Activated CD4-positive, alpha-beta T cell treated with anti-CD3 and anti-CD28 coated beads, Interleukin-2, amount 50 U/mL, for 48 hours (primary cell): Measurements from ENCODE around the gene CLSTN2.

Experiments used
- DNase-seq, 2 experiments: peaks; one replicate each; pipeline ENCODE4 v3.0.0-alpha.2; 2020

CLSTN2 gene

DNA sequence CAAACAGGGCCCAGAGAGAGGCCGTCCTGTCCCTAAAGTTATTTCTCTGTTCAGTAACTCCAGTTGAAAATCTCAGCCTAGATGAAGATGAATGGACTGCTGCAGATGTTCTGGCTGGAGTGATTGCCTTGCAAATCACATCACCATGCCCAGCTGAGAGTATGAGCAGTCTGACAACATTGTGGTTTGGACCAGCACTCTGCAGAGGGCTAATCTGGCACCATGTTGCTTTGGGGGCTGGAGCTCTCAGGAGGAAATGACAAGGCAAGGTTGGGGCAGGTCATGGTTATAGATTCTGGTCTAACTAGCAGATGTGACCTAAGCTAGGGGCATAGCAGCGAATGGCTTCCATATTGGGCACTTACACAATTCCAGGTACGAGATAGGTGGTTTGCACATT lies 314.2 kb downstream of the CLSTN2 start:
- no peak for DNase-seq

GRCh38 chr3:140250010-140250855 lies 315.2 kb downstream of the CLSTN2 start:
- no peak for DNase-seq

DNA sequence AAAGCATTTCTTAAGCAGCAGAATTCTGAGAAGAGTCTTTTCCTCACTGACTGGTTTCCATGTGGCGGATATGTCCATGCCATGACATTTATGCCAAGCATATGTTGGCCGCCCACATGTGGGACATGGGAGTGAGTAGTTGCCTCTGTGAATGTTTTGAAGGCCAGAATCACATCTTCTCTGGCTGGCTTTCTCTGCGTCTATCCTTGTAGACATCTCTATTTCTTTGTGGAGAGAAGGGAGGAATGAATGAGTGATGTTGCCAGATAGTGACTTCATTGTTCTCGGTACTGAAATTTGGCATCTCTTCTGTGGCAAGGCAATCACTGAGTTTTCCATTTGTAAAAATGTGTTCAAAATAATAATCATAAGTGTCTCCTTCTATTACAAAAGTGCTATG lies 316.0 kb downstream of the CLSTN2 start:
- DNase-seq: no peak

DNA sequence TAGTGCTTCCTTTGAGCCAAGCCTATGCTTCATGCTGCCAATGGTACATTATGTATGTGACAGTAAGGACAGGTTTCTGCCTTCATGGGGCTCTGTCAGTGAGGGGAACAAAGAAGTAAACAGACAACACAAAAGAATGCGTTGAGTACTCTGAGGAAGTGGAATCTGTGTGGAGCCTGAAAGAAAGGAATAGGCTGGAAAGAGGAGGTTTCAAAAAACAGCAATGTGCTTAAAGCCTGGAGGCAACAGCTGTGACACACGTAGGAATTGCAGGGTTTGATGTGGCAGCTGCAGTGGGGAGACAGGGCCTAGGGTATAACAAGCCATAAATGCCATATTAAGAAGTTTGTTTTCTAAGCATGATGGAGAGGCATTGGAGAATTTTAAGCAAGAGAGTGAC lies 316.7 kb downstream of the CLSTN2 start:
- DNase-seq: no peak

DNA sequence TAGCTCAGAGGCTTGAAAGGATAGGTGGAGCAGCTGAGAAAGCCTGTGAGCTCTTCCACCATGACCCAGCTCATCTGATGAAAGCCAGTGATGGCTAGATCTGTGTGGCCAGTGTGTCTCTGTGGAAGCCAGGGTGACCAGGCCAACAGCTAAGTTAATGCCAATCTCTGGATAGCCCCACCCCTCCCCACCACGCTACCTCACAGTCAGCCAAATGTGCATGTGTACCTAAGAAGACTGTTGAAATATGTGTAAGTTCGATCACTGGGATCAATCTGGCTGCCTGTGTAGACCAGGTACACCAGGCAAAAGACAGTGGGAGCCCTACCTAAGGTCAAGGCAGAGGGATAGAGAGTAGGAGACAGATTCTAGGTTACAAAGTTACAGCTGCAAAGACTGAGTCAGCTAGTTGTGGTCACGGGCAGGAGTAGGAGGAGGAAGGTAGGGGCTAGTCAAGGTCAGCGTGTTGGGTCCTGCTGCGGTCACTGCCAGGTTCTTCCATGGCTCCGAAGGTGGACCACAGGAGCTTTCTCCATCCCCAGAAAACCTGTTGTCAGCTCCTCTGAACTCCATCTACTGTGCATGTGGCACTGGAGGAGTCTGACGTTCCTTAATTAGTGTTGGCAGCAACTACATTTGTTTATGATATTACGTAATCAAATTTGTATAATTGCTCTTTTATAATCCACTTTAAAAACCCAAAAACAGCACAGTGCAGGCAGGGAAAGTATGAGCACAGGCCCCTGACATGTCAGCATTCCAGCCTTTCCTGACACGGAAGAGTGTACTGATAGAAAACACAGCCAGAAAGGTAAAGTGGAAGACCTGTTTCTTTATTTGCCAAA lies 318.0 kb downstream of the CLSTN2 start:
- no peak for DNase-seq

- no peak for DNase-seq
These were observed 323.3 kb downstream of the CLSTN2 start for GRCh38 chr3:140258222-140258724.

- DNase-seq: no peak
These were observed 330.3 kb downstream of the CLSTN2 start for GRCh38 chr3:140265302-140265701.

GRCh38 chr3:140268103-140268502 lies 333.1 kb downstream of the CLSTN2 start:
- DNase-seq: no peak

GRCh38 chr3:140268610-140269009 lies 333.6 kb downstream of the CLSTN2 start:
- DNase-seq: no peak

GRCh38 chr3:140270329-140270728 lies 335.3 kb downstream of the CLSTN2 start:
- no peak for DNase-seq

GRCh38 chr3:140273542-140274195 lies 338.7 kb downstream of the CLSTN2 start:
- DNase-seq: no peak

- no peak for DNase-seq
These were observed 339.4 kb downstream of the CLSTN2 start for GRCh38 chr3:140274429-140274828.

DNA sequence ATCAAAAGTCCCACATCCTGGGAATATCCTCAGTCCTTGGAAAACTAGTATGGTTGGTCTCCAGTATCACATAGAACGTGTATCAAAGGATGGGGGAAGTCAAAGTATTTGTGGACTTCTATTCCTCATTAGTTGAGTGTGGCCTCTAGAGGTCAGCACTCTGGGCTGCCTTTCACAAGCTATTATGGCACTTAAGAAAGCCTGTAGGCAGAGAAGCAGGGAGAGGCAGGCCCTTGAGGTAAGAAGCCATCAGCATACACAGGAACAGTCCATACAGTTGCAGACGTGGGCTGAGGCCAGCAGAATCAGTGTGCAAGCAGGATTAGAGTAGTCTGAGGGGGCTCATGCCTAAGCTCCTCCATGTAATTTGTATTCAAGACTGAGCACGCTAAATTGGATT lies 341.7 kb downstream of the CLSTN2 start:
- DNase-seq: no peak

GRCh38 chr3:140277886-140278285 lies 342.9 kb downstream of the CLSTN2 start:
- no peak for DNase-seq

DNA sequence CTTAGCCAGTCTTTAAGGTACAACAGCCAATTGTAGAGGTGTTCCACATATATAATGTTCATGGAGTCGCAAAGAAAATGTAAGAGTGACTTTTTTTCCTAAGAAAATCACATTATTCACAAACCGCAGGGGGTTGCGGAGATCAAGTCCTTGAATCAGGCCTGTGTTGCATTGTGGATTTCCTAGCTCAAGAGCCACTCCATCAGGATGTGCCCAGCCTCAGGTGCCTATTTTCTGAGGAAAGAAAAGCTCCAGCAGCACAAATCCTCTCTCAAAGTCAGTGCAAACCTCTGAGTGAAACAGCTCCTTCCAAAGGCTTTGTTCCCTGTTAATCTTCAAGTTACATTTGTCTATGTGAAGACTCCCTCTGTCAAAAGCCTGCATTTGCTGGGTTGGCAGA lies 349.4 kb downstream of the CLSTN2 start:
- DNase-seq: no peak

- DNase-seq: no peak
These were observed 350.4 kb downstream of the CLSTN2 start for GRCh38 chr3:140285380-140285779.

- DNase-seq: no peak
These were observed 353.6 kb downstream of the CLSTN2 start for GRCh38 chr3:140288595-140288994.

DNA sequence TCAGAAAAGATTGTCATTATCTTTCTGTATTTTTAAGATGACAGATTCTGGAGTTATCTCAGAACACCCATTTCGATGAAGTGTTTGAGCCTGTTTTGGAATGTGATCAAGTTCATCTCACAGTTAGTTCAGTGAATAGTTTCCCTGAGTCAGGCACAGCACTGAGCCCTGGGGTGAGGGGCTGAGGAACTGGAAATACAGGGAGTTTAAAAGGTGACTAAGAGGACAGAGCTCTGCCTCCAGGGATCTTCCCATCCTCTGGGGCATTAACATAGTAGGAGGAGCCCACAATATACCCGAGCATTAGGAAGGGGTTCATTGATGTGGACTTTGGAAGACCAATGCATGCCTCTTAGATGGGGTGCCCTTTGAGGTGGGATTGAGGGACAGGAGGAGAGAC lies 355.1 kb downstream of the CLSTN2 start:
- no peak for DNase-seq

- no peak for DNase-seq
These were observed 357.2 kb downstream of the CLSTN2 start for GRCh38 chr3:140292170-140292569.

DNA sequence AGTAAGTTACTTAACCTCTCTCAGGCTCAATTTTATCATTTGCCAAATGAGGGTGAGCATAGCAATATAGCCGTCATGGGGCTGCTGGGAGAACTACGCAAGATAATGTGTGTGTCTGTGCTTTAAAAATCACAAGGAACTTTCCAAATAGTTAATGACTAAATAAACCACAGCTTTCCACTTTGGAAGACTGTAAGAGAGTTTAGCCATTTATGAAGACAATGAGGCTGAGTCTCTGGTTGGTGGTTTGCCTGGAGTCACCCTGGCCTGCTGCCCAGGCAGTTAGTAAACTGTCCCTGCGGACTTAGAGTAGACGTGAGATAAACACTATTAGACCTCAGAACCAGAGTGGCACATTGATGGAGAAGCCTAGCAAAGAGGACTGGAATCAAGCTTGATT lies 357.7 kb downstream of the CLSTN2 start:
- DNase-seq: no peak

DNA sequence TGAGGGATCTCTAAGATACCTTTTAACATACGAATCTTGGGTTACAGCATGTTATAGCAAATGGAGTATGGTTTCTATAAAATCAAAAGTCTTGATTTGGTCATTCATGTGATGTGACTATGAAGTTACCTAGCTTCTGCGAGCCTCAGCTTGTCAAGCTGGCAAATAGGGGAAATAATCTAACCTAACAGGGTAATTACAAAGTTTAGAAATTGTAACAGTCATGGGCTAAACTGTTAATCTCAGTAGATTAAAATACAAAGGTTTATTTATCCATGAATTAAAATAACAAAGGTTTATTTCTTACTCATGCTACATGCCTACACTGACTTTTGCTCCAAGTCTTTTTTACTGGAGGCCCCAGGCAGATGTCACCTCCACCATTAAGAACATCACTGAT lies 359.1 kb downstream of the CLSTN2 start:
- no peak for DNase-seq

DNA sequence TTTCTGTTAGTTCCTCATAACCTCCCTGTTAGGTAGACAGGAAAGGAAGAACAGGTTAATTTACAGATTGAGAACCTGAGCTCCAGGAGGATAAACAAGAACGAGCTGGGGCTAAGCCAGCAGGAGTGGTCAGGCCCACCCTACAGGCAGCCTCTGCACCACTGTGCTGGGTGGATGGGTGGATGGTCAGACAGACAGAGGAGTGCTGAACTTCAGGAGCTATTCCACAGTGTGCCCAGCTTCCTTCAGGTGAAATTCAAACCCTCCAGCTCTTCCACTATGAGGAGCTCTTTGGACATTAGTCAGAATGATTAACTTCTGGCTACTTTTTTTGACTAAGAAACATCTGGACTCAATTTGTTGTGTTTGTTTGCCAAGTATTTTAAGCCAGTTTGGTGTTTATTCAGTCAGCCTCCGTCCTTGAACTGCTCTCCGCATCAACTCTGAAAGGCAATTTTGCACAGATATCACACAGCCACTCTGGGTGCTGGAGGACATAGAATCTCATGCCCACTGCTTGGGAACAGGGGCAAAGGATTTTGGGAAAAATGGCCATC lies 361.9 kb downstream of the CLSTN2 start:
- no peak for DNase-seq

DNA sequence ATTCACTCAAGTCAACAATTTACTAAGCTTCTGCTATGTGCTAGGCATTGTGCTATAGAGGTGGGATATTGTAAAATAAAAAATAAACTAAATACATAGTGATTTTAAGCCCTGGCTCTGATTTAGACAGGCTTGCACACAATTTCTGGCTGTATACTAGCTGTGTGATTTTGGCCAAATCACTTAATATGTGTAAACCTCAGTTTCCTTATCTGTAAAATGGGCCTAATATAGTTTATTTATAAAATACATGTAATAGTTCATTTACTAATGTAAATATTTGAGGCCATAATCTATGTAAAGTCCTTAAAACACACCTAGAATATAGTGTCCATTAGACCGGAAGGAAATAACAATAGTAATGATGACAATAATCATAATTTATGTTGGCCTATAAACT lies 363.1 kb downstream of the CLSTN2 start:
- DNase-seq: no peak
